Measurements from ENCODE around the gene TBL1X. TPM values are rescaled to one million over a fixed set of nuclear protein-coding genes. Genes with fewer than 3 reads are reported as not detected.

The TBL1X gene
- 19.1 and 20.5 TPM in 2 replicates for total RNA-seq

GRCh38 chrX:9464435-9465371 lies at the start of gene TBL1X:
Gene TBL1X (plus strand): TSS chrX:9465058. CDS start chrX:9653587, 188,529 bp downstream.

GRCh38 chrX:9765737-9766097 lies 300.9 kb downstream of the TBL1X start, which contains the start of gene GPR143:
Gene GPR143 (minus strand): TSS chrX:9765847. CDS start chrX:9765817, 30 bp downstream.

DNA sequence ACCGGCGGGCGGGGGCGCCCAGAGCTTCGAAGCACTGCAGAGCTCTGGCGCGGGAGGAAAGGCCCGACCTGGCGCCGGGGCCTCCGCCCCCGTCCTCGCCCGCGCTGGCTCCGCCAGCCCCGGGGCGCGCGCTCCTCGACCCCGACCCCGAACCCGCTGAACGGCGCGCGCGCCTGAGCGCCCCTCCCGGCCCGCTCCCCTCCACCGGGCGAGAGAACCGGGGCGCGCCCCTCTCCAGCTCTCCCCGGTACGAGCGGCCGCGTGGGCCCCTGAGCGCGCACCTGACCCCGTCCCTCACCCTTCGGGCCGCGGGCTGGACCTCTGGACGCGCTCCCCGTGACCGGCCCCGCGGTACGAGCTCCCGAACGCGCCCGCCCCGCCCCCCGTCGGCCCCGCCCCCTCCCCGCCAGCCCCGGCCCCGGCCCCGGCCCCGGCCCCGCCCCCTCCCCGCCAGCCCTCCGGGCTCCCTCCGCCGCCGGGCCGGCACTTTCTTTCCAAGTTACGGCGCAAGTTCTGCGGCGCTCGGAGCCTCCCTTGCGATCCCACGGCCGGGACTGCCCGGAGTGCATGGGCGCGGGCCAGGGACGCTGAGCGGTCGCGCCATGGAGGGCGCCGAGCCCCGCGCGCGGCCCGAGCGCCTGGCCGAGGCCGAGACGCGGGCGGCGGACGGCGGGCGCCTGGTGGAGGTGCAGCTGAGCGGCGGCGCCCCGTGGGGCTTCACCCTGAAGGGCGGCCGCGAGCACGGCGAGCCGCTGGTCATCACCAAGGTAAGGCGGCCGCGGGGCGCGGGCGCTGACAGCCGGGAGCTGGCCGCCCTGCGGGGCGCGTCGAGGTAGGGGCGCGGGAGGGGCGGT lies 321.3 kb downstream of the TBL1X start, which contains the start of gene SHROOM2:
Gene SHROOM2 (plus strand): TSS at position 486 of the 854 bp plus-strand sequence. CDS start 117 bp downstream, at position 603.

